HepG2 (cell line): Measurements from ENCODE around the gene RARG. TPM values are rescaled to one million over a fixed set of nuclear protein-coding genes. Genes with fewer than 3 reads are reported as not detected.

Source experiments
- AGO1 ChIP-seq: fragments of 200-400 bp; formaldehyde crosslinking; IDR thresholded peaks from 2 replicates; pipeline ENCODE4 v1.6.1; 2017; ENCODE audit warnings: mild to moderate bottlenecking, low read depth, low read length, moderate library complexity; ENCODE audit not compliant: poor library complexity, severe bottlenecking
- AHR ChIP-seq: IDR thresholded peaks from 2 replicates; pipeline ENCODE4 v1.6.1; 2018; ENCODE audit warnings: missing genetic modification reagents, missing compliant biosample characterization
- ATAD3A ChIP-seq: sonication (generic); formaldehyde crosslinking; IDR thresholded peaks from 2 replicates; pipeline ENCODE4 v1.4.0; 2020; ENCODE audit warnings: missing genetic modification reagents
- CBX2 ChIP-seq, 2 experiments: fragments of 200-600 bp in 1 of 2; sonication (generic); formaldehyde crosslinking in 1 of 2; IDR thresholded peaks; 2 replicates each; pipeline versions ENCODE4 v1.7.0 to v1.8.1; 2018 to 2022; ENCODE audit warnings: low read depth in 2 of 2, low read length in 1 of 2, mild to moderate bottlenecking in 1 of 2, missing genetic modification reagents in 1 of 2
- FOXA3 ChIP-seq: IDR thresholded peaks from 2 replicates; pipeline ENCODE4 v1.6.1; 2016; ENCODE audit warnings: missing genetic modification reagents, missing compliant biosample characterization
- MATR3 ChIP-seq: sonication (generic); formaldehyde crosslinking; IDR thresholded peaks from 2 replicates; pipeline ENCODE4 v1.4.0; 2020; ENCODE audit warnings: missing genetic modification reagents
- MBD4 ChIP-seq: IDR thresholded peaks from 2 replicates; pipeline ENCODE4 v1.6.1; 2012; ENCODE audit warnings: low read length, inconsistent platforms, borderline replicate concordance
- MYNN ChIP-seq: sonication (generic); formaldehyde crosslinking; IDR thresholded peaks from 2 replicates; pipeline ENCODE4 v1.4.0; 2020; ENCODE audit warnings: mild to moderate bottlenecking, low read depth, missing genetic modification reagents
- ONECUT2 ChIP-seq: sonication (generic); formaldehyde crosslinking; IDR thresholded peaks from 2 replicates; pipeline ENCODE4 v1.4.0; 2020; ENCODE audit warnings: missing genetic modification reagents
- PAX8 ChIP-seq: sonication (generic); formaldehyde crosslinking; IDR thresholded peaks from 2 replicates; pipeline ENCODE4 v1.8.0; 2022; ENCODE audit warnings: mild to moderate bottlenecking, missing genetic modification reagents, borderline replicate concordance
- SNAPC2 ChIP-seq: sonication (generic); formaldehyde crosslinking; IDR thresholded peaks from 2 replicates; pipeline ENCODE4 v1.8.1; 2022; ENCODE audit warnings: mild to moderate bottlenecking, missing genetic modification reagents
- THAP11 ChIP-seq: IDR thresholded peaks from 2 replicates; pipeline ENCODE4 v1.6.1; 2016; ENCODE audit warnings: missing biosample characterization, missing genetic modification reagents
- TRIM24 ChIP-seq: sonication (generic); formaldehyde crosslinking; IDR thresholded peaks from 2 replicates; pipeline ENCODE4 v1.8.0; 2022; ENCODE audit warnings: mild to moderate bottlenecking, missing genetic modification reagents
- ZNF124 ChIP-seq: sonication (generic); formaldehyde crosslinking; IDR thresholded peaks from 2 replicates; pipeline ENCODE4 v1.4.0; 2020; ENCODE audit warnings: missing genetic modification reagents
- ZNF260 ChIP-seq: sonication (generic); formaldehyde crosslinking; IDR thresholded peaks from 2 replicates; pipeline ENCODE4 v1.4.0; 2020; ENCODE audit warnings: missing genetic modification reagents, low read depth, mild to moderate bottlenecking, borderline replicate concordance
- ZNF468 ChIP-seq: sonication (generic); formaldehyde crosslinking; IDR thresholded peaks from 2 replicates; pipeline ENCODE4 v1.8.0; 2022; ENCODE audit warnings: mild to moderate bottlenecking, moderate library complexity, missing genetic modification reagents
- ZNF546 ChIP-seq: sonication (generic); formaldehyde crosslinking; conservative IDR thresholded peaks from 2 replicates; pipeline ENCODE4 v1.8.1; 2023; ENCODE audit warnings: mild to moderate bottlenecking, missing genetic modification reagents
- ZNF557 ChIP-seq: sonication (generic); formaldehyde crosslinking; IDR thresholded peaks from 2 replicates; pipeline ENCODE4 v1.4.0; 2020; ENCODE audit warnings: missing genetic modification reagents
- polyA plus RNA-seq, 8 experiments: library from polyadenylated mRNA; depleted of rRNA in 3 of 8; stranded (reverse) in 7 of 8; unstranded in 1 of 8; fragments of >200 nt; fragmentation: Illumina TruSeq in 4 of 8; extraction: Trizol in 4 of 8; gene quantifications; 2 replicates each; pipeline versions ENCODE4 v1.2.1 to v1.2.3, GENCODE V29; 2011 to 2016; ENCODE audit warnings: low read depth in 4 of 8, missing spikeins in 1 of 8, mixed read lengths in 1 of 8; ENCODE audit not compliant: insufficient read depth in 1 of 8
- total RNA-seq, 5 experiments: library from RNA; depleted of rRNA; stranded (reverse); fragments of >200 nt; fragmentation: Illumina TruSeq; extraction: Trizol; gene quantifications; 2 replicates each; pipeline ENCODE4 v1.2.3, GENCODE V29; 2016; ENCODE audit warnings: low read depth in 1 of 5
- TF ChIP-seq, protein P1 (sequence below): sonication (generic); formaldehyde crosslinking; IDR thresholded peaks from 2 replicates; pipeline ENCODE4 v1.8.0; 2022; ENCODE audit warnings: mild to moderate bottlenecking, missing genetic modification reagents, borderline replicate concordance
- TF ChIP-seq, protein P2 (sequence below): fragments of 450-650 bp; IDR thresholded peaks from 2 replicates; pipeline ENCODE4 v1.6.1; 2017
- TF ChIP-seq, protein P3 (sequence below): sonication (generic); formaldehyde crosslinking; IDR thresholded peaks from 2 replicates; pipeline ENCODE4 v1.5.0; 2020; ENCODE audit warnings: missing genetic modification reagents, mild to moderate bottlenecking, borderline replicate concordance
- TF ChIP-seq, protein P4 (sequence below): sonication (generic); formaldehyde crosslinking; IDR thresholded peaks from 2 replicates; pipeline ENCODE4 v1.5.0; 2020; ENCODE audit warnings: missing genetic modification reagents
- TF ChIP-seq, protein P5 (sequence below): sonication (generic); formaldehyde crosslinking; IDR thresholded peaks from 2 replicates; pipeline ENCODE4 v1.5.1; 2020; ENCODE audit warnings: missing genetic modification reagents, mild to moderate bottlenecking, borderline replicate concordance

The RARG gene
- total and polyA plus RNA-seq, 2 of the 13 experiments (the other 11 are each of a cell fraction or from before 2014, with no cell fraction given): 0.77 to 1.5 TPM

DNA sequence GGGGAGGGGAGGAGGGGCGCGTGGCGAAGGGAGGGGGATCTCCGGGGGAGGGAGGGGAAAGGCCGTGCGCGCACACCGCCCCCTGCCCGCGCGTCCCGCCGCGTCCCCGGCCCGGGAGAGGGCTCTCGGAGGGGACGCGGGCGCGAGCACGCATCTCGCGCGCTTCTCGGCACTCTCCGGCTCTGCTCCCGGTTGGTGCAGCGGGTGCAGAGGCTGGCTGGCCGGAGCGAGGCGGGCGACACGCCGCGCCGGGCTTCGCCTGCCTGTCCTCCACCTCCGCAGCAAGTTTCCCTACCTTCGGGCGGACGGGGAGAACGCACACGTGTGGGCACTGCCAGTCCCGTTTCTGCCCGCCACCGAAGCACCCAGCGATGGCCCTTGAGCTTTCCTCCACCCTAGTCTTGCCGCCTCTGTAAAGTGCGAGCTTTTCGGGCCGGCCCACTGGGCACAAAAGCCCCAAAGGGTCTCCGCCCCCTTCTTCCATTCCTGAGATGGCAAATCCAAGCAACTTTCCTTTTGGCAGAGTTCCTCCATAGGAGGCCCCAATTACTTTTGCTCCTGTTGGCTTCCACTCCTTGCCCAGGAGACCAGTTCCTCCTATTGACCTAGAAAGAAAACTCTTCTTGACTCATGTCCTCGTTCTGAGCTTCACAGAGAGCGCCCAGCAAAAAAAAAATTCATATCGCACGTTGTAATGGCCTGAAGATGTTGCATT lies 50.9 kb downstream of the RARG start (continued):
- TF ChIP-seq, protein P1, sequence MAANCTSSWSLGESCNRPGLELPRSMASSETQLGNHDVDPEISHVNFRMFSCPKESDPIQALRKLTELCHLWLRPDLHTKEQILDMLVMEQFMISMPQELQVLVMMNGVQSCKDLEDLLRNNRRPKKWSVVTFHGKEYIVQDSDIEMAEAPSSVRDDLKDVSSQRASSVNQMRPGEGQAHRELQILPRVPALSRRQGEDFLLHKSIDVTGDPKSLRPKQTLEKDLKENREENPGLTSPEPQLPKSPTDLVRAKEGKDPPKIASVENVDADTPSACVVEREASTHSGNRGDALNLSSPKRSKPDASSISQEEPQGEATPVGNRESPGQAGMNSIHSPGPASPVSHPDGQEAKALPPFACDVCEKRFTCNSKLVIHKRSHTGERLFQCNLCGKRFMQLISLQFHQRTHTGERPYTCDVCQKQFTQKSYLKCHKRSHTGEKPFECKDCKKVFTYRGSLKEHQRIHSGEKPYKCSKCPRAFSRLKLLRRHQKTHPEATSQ (CRISPR knock-in tag): no peak
- TF ChIP-seq ZNF468 (CRISPR knock-in tag): no peak
- TF ChIP-seq, protein P2, sequence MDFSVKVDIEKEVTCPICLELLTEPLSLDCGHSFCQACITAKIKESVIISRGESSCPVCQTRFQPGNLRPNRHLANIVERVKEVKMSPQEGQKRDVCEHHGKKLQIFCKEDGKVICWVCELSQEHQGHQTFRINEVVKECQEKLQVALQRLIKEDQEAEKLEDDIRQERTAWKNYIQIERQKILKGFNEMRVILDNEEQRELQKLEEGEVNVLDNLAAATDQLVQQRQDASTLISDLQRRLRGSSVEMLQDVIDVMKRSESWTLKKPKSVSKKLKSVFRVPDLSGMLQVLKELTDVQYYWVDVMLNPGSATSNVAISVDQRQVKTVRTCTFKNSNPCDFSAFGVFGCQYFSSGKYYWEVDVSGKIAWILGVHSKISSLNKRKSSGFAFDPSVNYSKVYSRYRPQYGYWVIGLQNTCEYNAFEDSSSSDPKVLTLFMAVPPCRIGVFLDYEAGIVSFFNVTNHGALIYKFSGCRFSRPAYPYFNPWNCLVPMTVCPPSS: no peak
- TF ChIP-seq CBX2 (IDR thresholded peaks at IDR 0.05; ENCODE audit: low read depth, low read length): no peak
- no peak for TF ChIP-seq CBX2 (CRISPR knock-in tag; IDR thresholded peaks at IDR 0.05; ENCODE audit: low read depth)
- no peak for TF ChIP-seq ONECUT2
- TF ChIP-seq PAX8: no peak
- 0 out of 2 replicates have a peak, but pooled peaks have one; percentile 6 for TF ChIP-seq ZNF124
- no peak for TF ChIP-seq ZNF557
- TF ChIP-seq THAP11: peak; percentile 11; the same call in 1 of the 2 replicates
- TF ChIP-seq ATAD3A (CRISPR knock-in tag): no peak
- TF ChIP-seq MATR3 (CRISPR knock-in tag): no peak
- no peak for TF ChIP-seq MYNN
- TF ChIP-seq TRIM24 (CRISPR knock-in tag): no peak
- TF ChIP-seq, protein P3, sequence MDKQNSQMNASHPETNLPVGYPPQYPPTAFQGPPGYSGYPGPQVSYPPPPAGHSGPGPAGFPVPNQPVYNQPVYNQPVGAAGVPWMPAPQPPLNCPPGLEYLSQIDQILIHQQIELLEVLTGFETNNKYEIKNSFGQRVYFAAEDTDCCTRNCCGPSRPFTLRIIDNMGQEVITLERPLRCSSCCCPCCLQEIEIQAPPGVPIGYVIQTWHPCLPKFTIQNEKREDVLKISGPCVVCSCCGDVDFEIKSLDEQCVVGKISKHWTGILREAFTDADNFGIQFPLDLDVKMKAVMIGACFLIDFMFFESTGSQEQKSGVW (CRISPR knock-in tag): no peak
- TF ChIP-seq SNAPC2 (CRISPR knock-in tag): no peak
- TF ChIP-seq, protein P4, sequence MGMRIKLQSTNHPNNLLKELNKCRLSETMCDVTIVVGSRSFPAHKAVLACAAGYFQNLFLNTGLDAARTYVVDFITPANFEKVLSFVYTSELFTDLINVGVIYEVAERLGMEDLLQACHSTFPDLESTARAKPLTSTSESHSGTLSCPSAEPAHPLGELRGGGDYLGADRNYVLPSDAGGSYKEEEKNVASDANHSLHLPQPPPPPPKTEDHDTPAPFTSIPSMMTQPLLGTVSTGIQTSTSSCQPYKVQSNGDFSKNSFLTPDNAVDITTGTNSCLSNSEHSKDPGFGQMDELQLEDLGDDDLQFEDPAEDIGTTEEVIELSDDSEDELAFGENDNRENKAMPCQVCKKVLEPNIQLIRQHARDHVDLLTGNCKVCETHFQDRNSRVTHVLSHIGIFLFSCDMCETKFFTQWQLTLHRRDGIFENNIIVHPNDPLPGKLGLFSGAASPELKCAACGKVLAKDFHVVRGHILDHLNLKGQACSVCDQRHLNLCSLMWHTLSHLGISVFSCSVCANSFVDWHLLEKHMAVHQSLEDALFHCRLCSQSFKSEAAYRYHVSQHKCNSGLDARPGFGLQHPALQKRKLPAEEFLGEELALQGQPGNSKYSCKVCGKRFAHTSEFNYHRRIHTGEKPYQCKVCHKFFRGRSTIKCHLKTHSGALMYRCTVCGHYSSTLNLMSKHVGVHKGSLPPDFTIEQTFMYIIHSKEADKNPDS: no peak
- no peak for TF ChIP-seq AGO1
- 0 out of 2 replicates have a peak, but pooled peaks have one; percentile 27 for TF ChIP-seq AHR
- no peak for TF ChIP-seq MBD4
- no peak for TF ChIP-seq ZNF260
- TF ChIP-seq ZNF546: no peak
- no peak for TF ChIP-seq FOXA3 (CRISPR knock-in tag)
- TF ChIP-seq, protein P5, sequence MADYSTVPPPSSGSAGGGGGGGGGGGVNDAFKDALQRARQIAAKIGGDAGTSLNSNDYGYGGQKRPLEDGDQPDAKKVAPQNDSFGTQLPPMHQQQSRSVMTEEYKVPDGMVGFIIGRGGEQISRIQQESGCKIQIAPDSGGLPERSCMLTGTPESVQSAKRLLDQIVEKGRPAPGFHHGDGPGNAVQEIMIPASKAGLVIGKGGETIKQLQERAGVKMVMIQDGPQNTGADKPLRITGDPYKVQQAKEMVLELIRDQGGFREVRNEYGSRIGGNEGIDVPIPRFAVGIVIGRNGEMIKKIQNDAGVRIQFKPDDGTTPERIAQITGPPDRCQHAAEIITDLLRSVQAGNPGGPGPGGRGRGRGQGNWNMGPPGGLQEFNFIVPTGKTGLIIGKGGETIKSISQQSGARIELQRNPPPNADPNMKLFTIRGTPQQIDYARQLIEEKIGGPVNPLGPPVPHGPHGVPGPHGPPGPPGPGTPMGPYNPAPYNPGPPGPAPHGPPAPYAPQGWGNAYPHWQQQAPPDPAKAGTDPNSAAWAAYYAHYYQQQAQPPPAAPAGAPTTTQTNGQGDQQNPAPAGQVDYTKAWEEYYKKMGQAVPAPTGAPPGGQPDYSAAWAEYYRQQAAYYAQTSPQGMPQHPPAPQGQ (CRISPR knock-in tag): no peak
